Transverse colon (tissue), 4 donors: ENCODE measurements around the gene LRRC8C. TPM values are rescaled to one million over a fixed set of nuclear protein-coding genes. Genes with fewer than 3 reads are reported as not detected.

Experiments
- DNase-seq: peaks from one replicate; pipeline ENCODE4 v3.0.0-alpha.2; 2019
- H3K27ac ChIP-seq, 4 donors: fragments of 200-600 bp; sonication (generic); 2 replicates each; pipeline ENCODE4 v1.5.1; 2016 to 2018; ENCODE audit warnings: inconsistent platforms in 4 of 4
- H3K27me3 ChIP-seq: fragments of 200-600 bp; sonication (generic); 2 replicates; pipeline ENCODE4 v1.5.1; 2017; ENCODE audit warnings: inconsistent platforms
- H3K36me3 ChIP-seq, 4 donors: fragments of 200-600 bp; sonication (generic); 2 replicates each; pipeline ENCODE4 v1.5.1; 2017 to 2019; ENCODE audit warnings: inconsistent platforms in 4 of 4
- H3K4me1 ChIP-seq, 4 donors: fragments of 200-600 bp; sonication (generic); 2 replicates each; pipeline ENCODE4 v1.5.1; 2017 to 2020; ENCODE audit warnings: inconsistent platforms in 4 of 4
- H3K4me3 ChIP-seq, 4 donors: fragments of 200-600 bp; sonication (generic); 1 replicate in 1 of 4; 2 replicates in 3 of 4; pipeline versions ENCODE4 v1.5.1 to v1.6.1; 2017 to 2019; ENCODE audit warnings: inconsistent platforms in 4 of 4
- H3K9me3 ChIP-seq, 2 donors: fragments of 200-600 bp; sonication (generic); 2 replicates each; pipeline ENCODE4 v1.5.1; 2017 to 2019; ENCODE audit warnings: inconsistent platforms in 2 of 2
- CTCF ChIP-seq, 5 experiments: fragments of 200-600 bp in 3 of 5; fragments of 450-650 bp in 2 of 5; sonication (generic) in 3 of 5; IDR thresholded peaks; 1 replicate in 2 of 5; 2 replicates in 3 of 5; pipeline ENCODE4 v1.5.1; 2016 to 2017; ENCODE audit warnings: antibody characterized with exemption in 5 of 5, inconsistent platforms in 3 of 5, mild to moderate bottlenecking in 2 of 5, moderate library complexity in 1 of 5
- EP300 ChIP-seq: sonication (generic); formaldehyde crosslinking; IDR thresholded peaks from one replicate; pipeline ENCODE4 v1.6.1; 2017; ENCODE audit warnings: antibody characterized with exemption, low read depth
- POLR2A ChIP-seq: fragments of 450-650 bp; IDR thresholded peaks from one replicate; pipeline ENCODE4 v1.6.1; 2016; ENCODE audit warnings: antibody characterized with exemption, mild to moderate bottlenecking, moderate library complexity
- POLR2AphosphoS5 ChIP-seq, 3 donors: sonication (generic); formaldehyde crosslinking; IDR thresholded peaks; one replicate each; pipeline ENCODE4 v1.6.1; 2016; ENCODE audit warnings: antibody characterized with exemption in 3 of 3
- WGBS, 2 donors: methylation state at CpG; one replicate each; pipeline ENCODE4 v1.1.5; 2018; ENCODE audit warnings: low coverage in 1 of 2; 5-methylcytosine and 5-hydroxymethylcytosine counted together
- in situ Hi-C, 4 donors: fragments of 200-750 bp; cut with MboI; loops; one replicate each; pipeline versions ENCODE4 v1.15.0 to v1.15.1; 2017; ENCODE audit warnings: low sequenced_read_pairs in 3 of 4, low pct_ligation_motif_present in 1 of 4, low pct_unique_long_range_greater_than_20kb in 1 of 4
- intact Hi-C: fragments of 100-400 bp; cut with DNase I; formaldehyde crosslinking; loops from one replicate; pipeline ENCODE4 v1.15.1; 2023; ENCODE audit warnings: low total_unique reads
- total RNA-seq, 4 donors: library from RNA; depleted of rRNA; stranded (reverse); fragments of >200 nt; gene quantifications; one replicate each; pipeline ENCODE4 v1.1.0, GENCODE V29; 2016

LRRC8C gene
- 1 to 10 TPM; 2.4 to 4.4 (median 2.7) TPM for total RNA-seq

GRCh38 chr1:89632657-89633247, at the start of gene LRRC8C:
TSS of gene LRRC8C (plus strand) at chr1:89633120. CDS start at chr1:89686474, 53,354 bp downstream.
- Histone ChIP-seq H3K4me1 (peaks cover 0 to 17% (median 14%) of the 10 kb centered on the region in 4 donors), H3K36me3 (no peaks in the 10 kb centered on the region), H3K9me3 (no peaks in the 10 kb centered on the region), H3K4me3 (peak within 1 kb of the TSS; percentile 60 to 85 (median 82)), H3K27ac (peak within 1 kb of the TSS; percentile 84 to 87 (median 84)), H3K27me3 (peaks cover 7% of the 10 kb centered on the region)
- 1% methylated on average over 64 of the region's 76 CpGs; no CpG with 5 or more reads in 1 of the 2 donors for WGBS, 2 donors
- DNase-seq: peak; percentile 84
- TF ChIP-seq POLR2AphosphoS5 (IDR thresholded peaks at IDR 0.05) (peak in 1 of 3 donors; percentile 32), EP300 (no peak), POLR2A (peak; percentile 17), CTCF (IDR thresholded peaks at IDR 0.05) (peak in 2 of 5 experiments; percentile 18 to 26)
- in situ Hi-C loops: loop anchor here in 3 of 4 donors (10.0 to 25.0 kb wide), 3 partner anchors 122 to 355 kb away; partner anchors contain the start of gene ZNF326 (in 1 of the 3)
- intact Hi-C loops: loop anchor here (5.0 kb wide), 2 partner anchors 130 to 350 kb away; no protein-coding TSS in a partner anchor

GRCh38 chr1:89584211-89584610, 48.7 kb upstream of the LRRC8C start:
- Histone ChIP-seq H3K27me3 (no peaks in the 10 kb centered on the region), H3K27ac (no peak overlapping the region), H3K9me3 (no peaks in the 10 kb centered on the region), H3K4me3 (no peak overlapping the region), H3K36me3 (peaks cover 0 to 17% (median 0%) of the 10 kb centered on the region in 4 donors), H3K4me1 (no peaks in the 10 kb centered on the region)
- intact Hi-C loops (no loop called here), in situ Hi-C loops (no loop called here)
- WGBS, 2 donors: 93% methylated on average over 2 of the region's 2 CpGs; no CpG with 5 or more reads in 1 of the 2 donors
- no peak for DNase-seq
- TF ChIP-seq POLR2AphosphoS5 (IDR thresholded peaks at IDR 0.05) (no peak), POLR2A (no peak), EP300 (no peak), CTCF (IDR thresholded peaks at IDR 0.05) (no peak)

GRCh38 chr1:89584781-89585180, 48.1 kb upstream of the LRRC8C start:
- no peak for DNase-seq
- intact Hi-C loops: no loop called here
- no peaks in the 10 kb centered on the region for H3K9me3 ChIP-seq
- TF ChIP-seq EP300 (no peak), CTCF (IDR thresholded peaks at IDR 0.05) (no peak), POLR2A (no peak), POLR2AphosphoS5 (IDR thresholded peaks at IDR 0.05) (no peak)
- 83 to 92% methylated on average over 3 of the region's 3 CpGs for WGBS, 2 donors
- in situ Hi-C loops: no loop called here
- no peaks in the 10 kb centered on the region for H3K27me3 ChIP-seq
- H3K4me1 ChIP-seq: no peaks in the 10 kb centered on the region
- H3K27ac ChIP-seq: no peak overlapping the region
- peaks cover 0 to 17% (median 0%) of the 10 kb centered on the region in 4 donors for H3K36me3 ChIP-seq
- H3K4me3 ChIP-seq: no peak overlapping the region

GRCh38 chr1:89587729-89588161, 45.2 kb upstream of the LRRC8C start:
- in situ Hi-C loops (no loop called here), intact Hi-C loops (no loop called here)
- no peak overlapping the region for H3K4me3 ChIP-seq
- no peaks in the 10 kb centered on the region for H3K27me3 ChIP-seq
- no peaks in the 10 kb centered on the region for H3K9me3 ChIP-seq
- H3K4me1 ChIP-seq: no peaks in the 10 kb centered on the region
- TF ChIP-seq EP300: no peak
- peaks cover 0 to 17% (median 0%) of the 10 kb centered on the region in 4 donors for H3K36me3 ChIP-seq
- H3K27ac ChIP-seq: no peak overlapping the region
- DNase-seq: no peak
- WGBS, 2 donors: 86 to 100% methylated on average over 2 to 4 of the region's 4 CpGs
